Measurements from ENCODE around the gene LRRFIP1. TPM values are rescaled to one million over a fixed set of nuclear protein-coding genes. Genes with fewer than 3 reads are reported as not detected.
A peak's percentile ranks its signal among the peaks of the same experiment; 100 is the strongest.
"Not testable (repeated sequence)": the region's sequence is repeated elsewhere in the genome, so short reads cannot be mapped to it uniquely, and the experiment has no call there.

LRRFIP1 gene
- polyA plus RNA-seq, 2 donors, result 58.9 to 69.5 TPM

- Histone ChIP-seq H3K9me3 (ENCODE audit: control insufficient read depth in 2 of 2, insufficient read depth in 1 of 2, low read depth in 1 of 2, low read length in 1 of 2) (peaks cover 0 to 2% of the 10 kb centered on the region in 2 donors), H3K27ac (ENCODE audit: low read depth in 2 of 2, low read length in 1 of 2) (peak overlapping the region in 1 of 2 donors; percentile 69), H3K27me3 (ENCODE audit: control insufficient read depth in 1 of 2, insufficient read depth in 2 of 2, low read length in 2 of 2) (peaks cover 0 to 2% of the 10 kb centered on the region in 2 donors), H3K4me1 (ENCODE audit: control insufficient read depth in 2 of 2, insufficient read depth in 2 of 2, low read length in 1 of 2) (peaks cover 0 to 12% of the 10 kb centered on the region in 2 donors), H3K4me3 (ENCODE audit: low read depth in 1 of 2, low read length in 2 of 2) (no peak overlapping the region), H3K36me3 (ENCODE audit: control insufficient read depth in 2 of 2, insufficient read depth in 2 of 2, low read length in 1 of 2) (no peaks in the 10 kb centered on the region)
- WGBS, 2 donors, result 83 to 85% methylated on average over 6 of the region's 6 CpGs
Observed at GRCh38 chr2:237661270-237661669, 33.9 kb downstream of the LRRFIP1 start.

- H3K4me1 ChIP-seq (ENCODE audit: control insufficient read depth in 2 of 2, insufficient read depth in 2 of 2, low read length in 1 of 2), result peaks cover 0 to 12% of the 10 kb centered on the region in 2 donors
- no peaks in the 10 kb centered on the region for H3K36me3 ChIP-seq (ENCODE audit: control insufficient read depth in 2 of 2, insufficient read depth in 2 of 2, low read length in 1 of 2)
- H3K27me3 ChIP-seq (ENCODE audit: control insufficient read depth in 1 of 2, insufficient read depth in 2 of 2, low read length in 2 of 2), result peaks cover 0 to 2% of the 10 kb centered on the region in 2 donors
- peak overlapping the region in 1 of 2 donors; percentile 69 for H3K27ac ChIP-seq (ENCODE audit: low read depth in 2 of 2, low read length in 1 of 2)
- no peak overlapping the region for H3K4me3 ChIP-seq (ENCODE audit: low read depth in 1 of 2, low read length in 2 of 2)
- 78 to 80% methylated on average over 11 of the region's 11 CpGs for WGBS, 2 donors
- peaks cover 0 to 2% of the 10 kb centered on the region in 2 donors for H3K9me3 ChIP-seq (ENCODE audit: control insufficient read depth in 2 of 2, insufficient read depth in 1 of 2, low read depth in 1 of 2, low read length in 1 of 2)
Observed at GRCh38 chr2:237661799-237662328, 34.5 kb downstream of the LRRFIP1 start.

GRCh38 chr2:237662671-237663093 is 35.3 kb downstream of the LRRFIP1 start:
- H3K27ac ChIP-seq (ENCODE audit: low read depth in 2 of 2, low read length in 1 of 2), result peak overlapping the region in 1 of 2 donors; percentile 66
- H3K9me3 ChIP-seq (ENCODE audit: control insufficient read depth in 2 of 2, insufficient read depth in 1 of 2, low read depth in 1 of 2, low read length in 1 of 2), result no peaks in the 10 kb centered on the region
- H3K27me3 ChIP-seq (ENCODE audit: control insufficient read depth in 1 of 2, insufficient read depth in 2 of 2, low read length in 2 of 2), result no peaks in the 10 kb centered on the region
- H3K36me3 ChIP-seq (ENCODE audit: control insufficient read depth in 2 of 2, insufficient read depth in 2 of 2, low read length in 1 of 2), result no peaks in the 10 kb centered on the region
- no peak overlapping the region for H3K4me3 ChIP-seq (ENCODE audit: low read depth in 1 of 2, low read length in 2 of 2)
- H3K4me1 ChIP-seq (ENCODE audit: control insufficient read depth in 2 of 2, insufficient read depth in 2 of 2, low read length in 1 of 2), result peaks cover 0 to 12% of the 10 kb centered on the region in 2 donors
- WGBS, 2 donors, result 15 to 17% methylated on average over 13 of the region's 13 CpGs

GRCh38 chr2:237663517-237664110 is 36.2 kb downstream of the LRRFIP1 start:
- no peaks in the 10 kb centered on the region for H3K27me3 ChIP-seq (ENCODE audit: control insufficient read depth in 1 of 2, insufficient read depth in 2 of 2, low read length in 2 of 2)
- no peak overlapping the region for H3K4me3 ChIP-seq (ENCODE audit: low read depth in 1 of 2, low read length in 2 of 2)
- peak overlapping the region in 1 of 2 donors; percentile 66 for H3K27ac ChIP-seq (ENCODE audit: low read depth in 2 of 2, low read length in 1 of 2)
- no peaks in the 10 kb centered on the region for H3K9me3 ChIP-seq (ENCODE audit: control insufficient read depth in 2 of 2, insufficient read depth in 1 of 2, low read depth in 1 of 2, low read length in 1 of 2)
- 77 to 85% methylated on average over 12 of the region's 12 CpGs for WGBS, 2 donors
- H3K4me1 ChIP-seq (ENCODE audit: control insufficient read depth in 2 of 2, insufficient read depth in 2 of 2, low read length in 1 of 2), result peaks cover 0 to 12% of the 10 kb centered on the region in 2 donors
- no peaks in the 10 kb centered on the region for H3K36me3 ChIP-seq (ENCODE audit: control insufficient read depth in 2 of 2, insufficient read depth in 2 of 2, low read length in 1 of 2)

GRCh38 chr2:237664151-237664550 is 36.8 kb downstream of the LRRFIP1 start:
- no peaks in the 10 kb centered on the region for H3K9me3 ChIP-seq (ENCODE audit: control insufficient read depth in 2 of 2, insufficient read depth in 1 of 2, low read depth in 1 of 2, low read length in 1 of 2)
- H3K27me3 ChIP-seq (ENCODE audit: control insufficient read depth in 1 of 2, insufficient read depth in 2 of 2, low read length in 2 of 2), result no peaks in the 10 kb centered on the region
- no peaks in the 10 kb centered on the region for H3K36me3 ChIP-seq (ENCODE audit: control insufficient read depth in 2 of 2, insufficient read depth in 2 of 2, low read length in 1 of 2)
- no peak overlapping the region for H3K4me3 ChIP-seq (ENCODE audit: low read depth in 1 of 2, low read length in 2 of 2)
- peaks cover 0 to 12% of the 10 kb centered on the region in 2 donors for H3K4me1 ChIP-seq (ENCODE audit: control insufficient read depth in 2 of 2, insufficient read depth in 2 of 2, low read length in 1 of 2)
- 85 to 90% methylated on average over 17 of the region's 17 CpGs for WGBS, 2 donors
- H3K27ac ChIP-seq (ENCODE audit: low read depth in 2 of 2, low read length in 1 of 2), result no peak overlapping the region

- H3K27me3 ChIP-seq (ENCODE audit: control insufficient read depth in 1 of 2, insufficient read depth in 2 of 2, low read length in 2 of 2), result no peaks in the 10 kb centered on the region
Observed at GRCh38 chr2:237665713-237666143, 38.3 kb downstream of the LRRFIP1 start.

GRCh38 chr2:237666606-237667005 is 39.2 kb downstream of the LRRFIP1 start:
- H3K4me3 ChIP-seq (ENCODE audit: low read depth in 1 of 2, low read length in 2 of 2), result no peak overlapping the region
- H3K4me1 ChIP-seq (ENCODE audit: control insufficient read depth in 2 of 2, insufficient read depth in 2 of 2, low read length in 1 of 2), result peaks cover 0 to 4% of the 10 kb centered on the region in 2 donors
- H3K27me3 ChIP-seq (ENCODE audit: control insufficient read depth in 1 of 2, insufficient read depth in 2 of 2, low read length in 2 of 2), result no peaks in the 10 kb centered on the region
- no peak overlapping the region for H3K27ac ChIP-seq (ENCODE audit: low read depth in 2 of 2, low read length in 1 of 2)
- WGBS, 2 donors, result 80 to 81% methylated on average over 7 of the region's 7 CpGs
- H3K9me3 ChIP-seq (ENCODE audit: control insufficient read depth in 2 of 2, insufficient read depth in 1 of 2, low read depth in 1 of 2, low read length in 1 of 2), result no peaks in the 10 kb centered on the region
- H3K36me3 ChIP-seq (ENCODE audit: control insufficient read depth in 2 of 2, insufficient read depth in 2 of 2, low read length in 1 of 2), result no peaks in the 10 kb centered on the region

More at GRCh38 chr2:237665713-237666143, 38.3 kb downstream of the LRRFIP1 start:
- Histone ChIP-seq H3K9me3 (ENCODE audit: control insufficient read depth in 2 of 2, insufficient read depth in 1 of 2, low read depth in 1 of 2, low read length in 1 of 2) (no peaks in the 10 kb centered on the region), H3K27ac (ENCODE audit: low read depth in 2 of 2, low read length in 1 of 2) (no peak overlapping the region), H3K36me3 (ENCODE audit: control insufficient read depth in 2 of 2, insufficient read depth in 2 of 2, low read length in 1 of 2) (no peaks in the 10 kb centered on the region), H3K4me1 (ENCODE audit: control insufficient read depth in 2 of 2, insufficient read depth in 2 of 2, low read length in 1 of 2) (peaks cover 3 to 6% of the 10 kb centered on the region in 2 donors), H3K4me3 (ENCODE audit: low read depth in 1 of 2, low read length in 2 of 2) (no peak overlapping the region)
- 67 to 70% methylated on average over 7 of the region's 7 CpGs for WGBS, 2 donors

- not testable (repeated sequence) for H3K4me1 ChIP-seq (ENCODE audit: control insufficient read depth in 2 of 2, insufficient read depth in 2 of 2, low read length in 1 of 2); H3K27me3 ChIP-seq (ENCODE audit: control insufficient read depth in 1 of 2, insufficient read depth in 2 of 2, low read length in 2 of 2); H3K4me3 ChIP-seq (ENCODE audit: low read depth in 1 of 2, low read length in 2 of 2); H3K9me3 ChIP-seq (ENCODE audit: control insufficient read depth in 2 of 2, insufficient read depth in 1 of 2, low read depth in 1 of 2, low read length in 1 of 2); H3K36me3 ChIP-seq (ENCODE audit: control insufficient read depth in 2 of 2, insufficient read depth in 2 of 2, low read length in 1 of 2); H3K27ac ChIP-seq (ENCODE audit: low read depth in 2 of 2, low read length in 1 of 2)
- WGBS, 2 donors, result 93% methylated on average over 6 of the region's 6 CpGs
Observed at GRCh38 chr2:237667050-237667576, 39.7 kb downstream of the LRRFIP1 start.

- Histone ChIP-seq H3K36me3 (ENCODE audit: control insufficient read depth in 2 of 2, insufficient read depth in 2 of 2, low read length in 1 of 2) (no peaks in the 10 kb centered on the region), H3K27ac (ENCODE audit: low read depth in 2 of 2, low read length in 1 of 2) (no peak overlapping the region), H3K4me1 (ENCODE audit: control insufficient read depth in 2 of 2, insufficient read depth in 2 of 2, low read length in 1 of 2) (peaks cover 0 to 4% of the 10 kb centered on the region in 2 donors), H3K4me3 (ENCODE audit: low read depth in 1 of 2, low read length in 2 of 2) (no peak overlapping the region), H3K27me3 (ENCODE audit: control insufficient read depth in 1 of 2, insufficient read depth in 2 of 2, low read length in 2 of 2) (no peaks in the 10 kb centered on the region), H3K9me3 (ENCODE audit: control insufficient read depth in 2 of 2, insufficient read depth in 1 of 2, low read depth in 1 of 2, low read length in 1 of 2) (no peaks in the 10 kb centered on the region)
- WGBS, 2 donors, result 80 to 81% methylated on average over 6 of the region's 6 CpGs
Observed at GRCh38 chr2:237667893-237668292, 40.5 kb downstream of the LRRFIP1 start.
